ENCODE data around the gene DNAI1. TPM values are rescaled to one million over a fixed set of nuclear protein-coding genes. Genes with fewer than 3 reads are reported as not detected.

DNAI1 gene
- total and polyA plus RNA-seq, 2 of the 13 experiments (the other 11 are each of a cell fraction or from before 2014, with no cell fraction given), result not detected

- TF ChIP-seq HNF1B (CRISPR knock-in tag; IDR thresholded peaks at IDR 0.05), result no peak
- TF ChIP-seq ZNF674 (CRISPR knock-in tag; IDR thresholded peaks at IDR 0.05; ENCODE audit: low read depth), result no peak
- no peak for TF ChIP-seq ARID4A (CRISPR knock-in tag; IDR thresholded peaks at IDR 0.05; ENCODE audit: borderline replicate concordance)
- TF ChIP-seq ATAD3A (CRISPR knock-in tag; IDR thresholded peaks at IDR 0.05), result no peak
- no peak for TF ChIP-seq SMC3 (IDR thresholded peaks at IDR 0.05; ENCODE audit: low read length)
- no peak for TF ChIP-seq NFYC (CRISPR knock-in tag; IDR thresholded peaks at IDR 0.05)
- TF ChIP-seq ZNF570 (CRISPR knock-in tag; IDR thresholded peaks at IDR 0.05; ENCODE audit: borderline replicate concordance), result no peak
- TF ChIP-seq ZNF512 (CRISPR knock-in tag; IDR thresholded peaks at IDR 0.05), result no peak
- TF ChIP-seq RBM39 (IDR thresholded peaks at IDR 0.05; ENCODE audit: low read depth, low read length, poor library complexity, severe bottlenecking), result peak; percentile 54
- no peak for TF ChIP-seq KDM6A (CRISPR knock-in tag; IDR thresholded peaks at IDR 0.05; ENCODE audit: low read depth)
- no peak for TF ChIP-seq IRF1 (CRISPR knock-in tag; IDR thresholded peaks at IDR 0.05; ENCODE audit: low read depth)
- no peak for TF ChIP-seq MAFK (conservative IDR thresholded peaks at IDR 0.05 in 1 of 2, IDR thresholded peaks at IDR 0.05 in 1 of 2; ENCODE audit: low read length in 2 of 2)
- TF ChIP-seq EED (CRISPR knock-in tag; IDR thresholded peaks at IDR 0.05), result 0 out of 2 replicates have a peak, but pooled peaks have one; percentile 74
- no peak for TF ChIP-seq XBP1 (CRISPR knock-in tag; IDR thresholded peaks at IDR 0.05)
- no peak for TF ChIP-seq TMF1 (CRISPR knock-in tag; IDR thresholded peaks at IDR 0.05; ENCODE audit: low read depth)
- TF ChIP-seq ZC3H4 (CRISPR knock-in tag; IDR thresholded peaks at IDR 0.05; ENCODE audit: borderline replicate concordance), result no peak
- peak; percentile 38 for TF ChIP-seq HNRNPLL (IDR thresholded peaks at IDR 0.05; ENCODE audit: low read depth, low read length, poor library complexity, severe bottlenecking)
- no peak for TF ChIP-seq E2F2 (CRISPR knock-in tag; IDR thresholded peaks at IDR 0.05; ENCODE audit: borderline replicate concordance)
- no peak for TF ChIP-seq JDP2 (CRISPR knock-in tag; IDR thresholded peaks at IDR 0.05; ENCODE audit: borderline replicate concordance)
- no peak for TF ChIP-seq U2AF1 (optimal IDR thresholded peaks at IDR 0.05; ENCODE audit: low read depth, low read length)
These were observed 1.2 kb upstream of the DNAI1 start (continued) for GRCh38 chr9:34457266-34458012.

Data from HepG2 (cell line).